IMR-90 (cell line): ENCODE data around the gene DUSP10. TPM values are rescaled to one million over a fixed set of nuclear protein-coding genes. Genes with fewer than 3 reads are reported as not detected.

Experiments
- ATAC-seq: fragments of 200-7000 bp; cut with Tn5 transposase; 2 replicates; pipeline ENCODE4 v1.9.1; 2020; ENCODE audit warnings: low read depth, mild to moderate bottlenecking, moderate library complexity
- BruUV-seq: library from RNA; stranded (reverse); fragments of 400-500 nt; replicated peaks from 2 replicates; lab custom pipeline; 2021; lab: Mats Ljungman, UMichigan
- CTCF ChIA-PET: fragments of 300-600 bp; formaldehyde crosslinking; extraction: SDS; loops from one replicate; lab custom pipeline; 2021; ENCODE audit warnings: antibody characterized with exemption; lab: Yijun Ruan, JAX
- POLR2A ChIA-PET: fragments of 300-600 bp; sonication (Branson Sonifier 250); formaldehyde crosslinking; loops from one replicate; lab custom pipeline; 2022; ENCODE audit warnings: antibody characterized with exemption; ENCODE audit not compliant: unreplicated experiment; lab: Charles Lee
- DNase-seq: peaks from one replicate; pipeline ENCODE4 v3.0.0; 2013
- H2AFZ ChIP-seq: replicated peaks from 2 replicates; pipeline ENCODE3; 2013; ENCODE audit warnings: low read length, mild to moderate bottlenecking; ENCODE audit not compliant: poor library complexity
- H2AK5ac ChIP-seq: 2 replicates; pipeline ENCODE4 v1.6.1; 2013; ENCODE audit warnings: low read depth, low read length, inconsistent platforms
- H2AK9ac ChIP-seq: replicated peaks from 2 replicates; pipeline ENCODE3; 2013; ENCODE audit warnings: mild to moderate bottlenecking, low read depth, low read length, moderate library complexity; ENCODE audit not compliant: poor library complexity
- H2BK120ac ChIP-seq: 2 replicates; pipeline ENCODE4 v1.6.1; 2013; ENCODE audit warnings: low read depth, low read length, inconsistent platforms
- H2BK15ac ChIP-seq: 3 replicates; pipeline ENCODE4 v1.6.1; 2013; ENCODE audit warnings: low read depth, low read length, inconsistent platforms
- H2BK20ac ChIP-seq: 2 replicates; pipeline ENCODE4 v1.6.1; 2013; ENCODE audit warnings: low read depth, mild to moderate bottlenecking, inconsistent platforms, low read length, moderate library complexity
- H2BK5ac ChIP-seq: 2 replicates; pipeline ENCODE4 v1.6.1; 2013; ENCODE audit warnings: mild to moderate bottlenecking, low read depth, low read length, inconsistent platforms; ENCODE audit not compliant: poor library complexity, severe bottlenecking
- H3K14ac ChIP-seq: replicated peaks from 2 replicates; pipeline ENCODE4 v1.6.1; 2013; ENCODE audit warnings: low read depth, low read length, inconsistent platforms
- H3K18ac ChIP-seq: 2 replicates; pipeline ENCODE4 v1.6.1; 2013; ENCODE audit warnings: low read depth, low read length, control low read depth
- H3K23ac ChIP-seq: 2 replicates; pipeline ENCODE4 v1.6.1; 2013; ENCODE audit warnings: low read depth, low read length, inconsistent platforms
- H3K27ac ChIP-seq: 2 replicates; pipeline ENCODE4 v1.5.1; 2013; ENCODE audit warnings: mild to moderate bottlenecking, control low read depth, low read length; ENCODE audit not compliant: insufficient read depth
- H3K27me3 ChIP-seq: 2 replicates; pipeline ENCODE4 v1.6.1; 2013; ENCODE audit warnings: low read length; ENCODE audit not compliant: control insufficient read depth, insufficient read depth
- H3K36me3 ChIP-seq: 2 replicates; pipeline ENCODE4 v1.6.1; 2013; ENCODE audit warnings: low read length, mixed read lengths; ENCODE audit not compliant: control insufficient read depth, insufficient read depth
- H3K4ac ChIP-seq: 2 replicates; pipeline ENCODE4 v1.6.1; 2013; ENCODE audit warnings: low read depth, low read length, inconsistent platforms
- H3K4me1 ChIP-seq: 2 replicates; pipeline ENCODE4 v1.6.1; 2013; ENCODE audit warnings: low read length, mixed read lengths; ENCODE audit not compliant: control insufficient read depth, insufficient read depth
- H3K4me2 ChIP-seq: 2 replicates; pipeline ENCODE4 v1.6.1; 2013; ENCODE audit warnings: low read depth, mild to moderate bottlenecking, control low read depth, low read length, moderate library complexity
- H3K4me3 ChIP-seq: 2 replicates; pipeline ENCODE4 v1.5.1; 2013; ENCODE audit warnings: low read depth, mild to moderate bottlenecking, control low read depth, low read length, moderate library complexity; ENCODE audit not compliant: insufficient read depth
- H3K56ac ChIP-seq: 2 replicates; pipeline ENCODE4 v1.6.1; 2013; ENCODE audit warnings: low read length, inconsistent platforms; ENCODE audit not compliant: insufficient read depth; ENCODE audit errors: extremely low read depth
- H3K79me1 ChIP-seq, 2 experiments: 2 replicates each; pipeline ENCODE4 v1.6.1; 2013; ENCODE audit warnings: low read length in 2 of 2, inconsistent platforms in 1 of 2, low read depth in 1 of 2
- H3K9ac ChIP-seq: 2 replicates; pipeline ENCODE4 v1.6.1; 2013; ENCODE audit warnings: low read depth, low read length, control low read depth
- H3K9me1 ChIP-seq: 2 replicates; pipeline ENCODE4 v1.6.1; 2013; ENCODE audit warnings: low read length, inconsistent platforms; ENCODE audit not compliant: insufficient read depth
- H3K9me3 ChIP-seq: 2 replicates; pipeline ENCODE4 v1.6.1; 2013; ENCODE audit warnings: low read length; ENCODE audit not compliant: control insufficient read depth, insufficient read depth
- H4K20me1 ChIP-seq: 2 replicates; pipeline ENCODE4 v1.6.1; 2013; ENCODE audit warnings: low read length, inconsistent platforms; ENCODE audit not compliant: insufficient read depth
- H4K5ac ChIP-seq: 2 replicates; pipeline ENCODE4 v1.6.1; 2013; ENCODE audit warnings: mild to moderate bottlenecking, low read depth, low read length, control low read depth
- H4K8ac ChIP-seq, 2 experiments: 2 replicates each; pipeline ENCODE4 v1.6.1; 2013; ENCODE audit warnings: low read depth in 2 of 2, low read length in 2 of 2, control low read depth in 1 of 2, inconsistent platforms in 1 of 2
- H4K91ac ChIP-seq: 2 replicates; pipeline ENCODE4 v1.6.1; 2013; ENCODE audit warnings: low read depth, low read length, inconsistent platforms; ENCODE audit not compliant: insufficient read depth
- CEBPB ChIP-seq: IDR thresholded peaks from 2 replicates; pipeline ENCODE4 v1.6.1; 2012; ENCODE audit warnings: low read depth, low read length, improper control_type of control experiment
- CHD1 ChIP-seq: IDR thresholded peaks from 2 replicates; pipeline ENCODE4 v1.6.1; 2012; ENCODE audit warnings: low read depth, low read length, improper control_type of control experiment
- FOS ChIP-seq: fragments of 150-350 bp; IDR thresholded peaks from 2 replicates; pipeline ENCODE4 v1.6.1; 2016; ENCODE audit warnings: low read depth, low read length
- MAFK ChIP-seq: IDR thresholded peaks from 2 replicates; pipeline ENCODE4 v1.6.1; 2012; ENCODE audit warnings: low read depth, low read length, improper control_type of control experiment
- MAZ ChIP-seq: IDR thresholded peaks from 2 replicates; pipeline ENCODE4 v1.6.1; 2012; ENCODE audit warnings: low read depth, mild to moderate bottlenecking, low read length, improper control_type of control experiment, moderate library complexity, borderline replicate concordance
- MXI1 ChIP-seq: IDR thresholded peaks from 2 replicates; pipeline ENCODE4 v1.6.1; 2012; ENCODE audit warnings: low read depth, mild to moderate bottlenecking, low read length, moderate library complexity, borderline replicate concordance
- NFE2L2 ChIP-seq: fragments of 150-350 bp; IDR thresholded peaks from 2 replicates; pipeline ENCODE4 v1.6.1; 2016; ENCODE audit warnings: low read depth, mild to moderate bottlenecking, low read length
- POLR2A ChIP-seq: IDR thresholded peaks from 2 replicates; pipeline ENCODE4 v1.6.1; 2012; ENCODE audit warnings: mild to moderate bottlenecking, low read depth, low read length
- RAD21 ChIP-seq: IDR thresholded peaks from 2 replicates; pipeline ENCODE4 v1.6.1; 2012; ENCODE audit warnings: low read length, improper control_type of control experiment
- WGBS, 2 experiments: methylation state at CpG; one replicate each; pipeline versions ENCODE4 v1.1.5 to v1.1.7; 2013; ENCODE audit warnings: missing lambda C conversion rate in 2 of 2; ENCODE audit not compliant: insufficient read length in 1 of 2; ENCODE audit errors: extremely low coverage in 2 of 2; 5-methylcytosine and 5-hydroxymethylcytosine counted together
- dilution Hi-C: fragments of 300-500 bp; cut with HindIII; formaldehyde crosslinking; loops from one replicate; pipeline ENCODE4 v1.14.3; 2018; ENCODE audit warnings: low sequenced_read_pairs; ENCODE audit not compliant: unreplicated experiment
- in situ Hi-C: fragments of 300-500 bp; cut with MboI; formaldehyde crosslinking; loops from 3 replicates; pipeline ENCODE4 v1.14.3; 2019; ENCODE audit warnings: low sequenced_read_pairs, inconsistent platforms, mixed read lengths
- intact Hi-C: fragments of 100-400 bp; cut with micrococcal nuclease; formaldehyde crosslinking; loops from 2 replicates; pipeline ENCODE4 v1.10.0; 2022
- polyA plus RNA-seq, 3 experiments: library from polyadenylated mRNA; depleted of rRNA; stranded (reverse); fragments of >200 nt; gene quantifications; 2 replicates each; pipeline ENCODE4 v1.2.3, GENCODE V29; 2012; ENCODE audit warnings: low replicate concordance in 1 of 3
- total RNA-seq: library from RNA; depleted of rRNA; stranded (reverse); fragments of >200 nt; gene quantifications from 2 replicates; pipeline ENCODE4 v1.2.3, GENCODE V29; 2012
- TF ChIP-seq, protein P1 (sequence below): fragments of 150-350 bp; IDR thresholded peaks from 2 replicates; pipeline ENCODE4 v1.6.1; 2017; ENCODE audit warnings: mild to moderate bottlenecking, antibody characterized with exemption, low read length, low read depth
- TF ChIP-seq, protein P2 (sequence below): conservative IDR thresholded peaks from 2 replicates; pipeline ENCODE4 v1.5.1; 2012; ENCODE audit warnings: mild to moderate bottlenecking, low read depth, low read length, improper control_type of control experiment

The DUSP10 gene
- total and polyA plus RNA-seq, 2 of the 4 experiments (the other 2 are of a cell fraction), result 41.7 to 59.1 TPM

DNA sequence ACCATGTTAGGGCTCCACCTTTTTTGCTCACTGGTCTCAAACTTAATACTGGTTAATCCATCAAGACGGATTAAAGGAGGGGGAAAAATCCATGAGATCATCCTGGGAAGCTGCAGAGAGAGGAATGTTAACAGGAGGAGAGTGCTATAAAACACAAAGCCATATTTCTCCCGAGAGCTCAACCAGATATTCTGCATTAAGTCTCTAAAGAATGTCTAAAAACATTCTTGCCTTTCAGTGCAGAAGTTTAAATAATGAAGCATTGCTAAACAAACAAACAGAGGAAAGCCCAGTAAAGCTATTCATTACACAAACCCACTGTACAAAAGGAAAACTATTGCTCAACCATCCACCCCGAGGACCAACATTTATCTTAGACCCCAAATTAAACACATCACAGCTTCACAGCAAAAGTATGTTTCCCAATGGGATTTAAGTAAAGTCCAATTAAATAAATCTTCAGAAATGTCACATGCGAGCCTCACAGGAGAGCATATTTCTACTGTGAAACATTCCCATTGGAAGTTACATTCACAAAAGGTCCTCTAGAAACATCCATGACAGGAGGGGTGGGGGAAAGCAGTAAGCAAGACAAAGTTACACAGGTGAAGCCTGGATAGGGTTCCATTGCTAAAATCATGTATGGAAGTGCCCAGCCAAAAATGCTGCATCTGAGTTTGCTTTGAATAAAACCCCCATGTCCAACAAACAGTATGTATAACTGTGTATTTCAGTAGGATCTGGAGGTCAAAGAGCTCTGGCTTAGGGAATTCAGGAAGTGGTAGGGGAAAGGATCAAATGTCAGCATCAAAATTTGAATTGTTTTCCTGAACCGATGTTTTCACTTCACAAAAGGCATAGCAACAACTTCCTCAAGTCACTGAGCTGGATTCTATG is 23.3 kb downstream of the DUSP10 start (continued):
- TF ChIP-seq, protein P1, sequence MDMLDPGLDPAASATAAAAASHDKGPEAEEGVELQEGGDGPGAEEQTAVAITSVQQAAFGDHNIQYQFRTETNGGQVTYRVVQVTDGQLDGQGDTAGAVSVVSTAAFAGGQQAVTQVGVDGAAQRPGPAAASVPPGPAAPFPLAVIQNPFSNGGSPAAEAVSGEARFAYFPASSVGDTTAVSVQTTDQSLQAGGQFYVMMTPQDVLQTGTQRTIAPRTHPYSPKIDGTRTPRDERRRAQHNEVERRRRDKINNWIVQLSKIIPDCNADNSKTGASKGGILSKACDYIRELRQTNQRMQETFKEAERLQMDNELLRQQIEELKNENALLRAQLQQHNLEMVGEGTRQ, result no peak
- TF ChIP-seq POLR2A (no peak), MXI1 (no peak)

DNA sequence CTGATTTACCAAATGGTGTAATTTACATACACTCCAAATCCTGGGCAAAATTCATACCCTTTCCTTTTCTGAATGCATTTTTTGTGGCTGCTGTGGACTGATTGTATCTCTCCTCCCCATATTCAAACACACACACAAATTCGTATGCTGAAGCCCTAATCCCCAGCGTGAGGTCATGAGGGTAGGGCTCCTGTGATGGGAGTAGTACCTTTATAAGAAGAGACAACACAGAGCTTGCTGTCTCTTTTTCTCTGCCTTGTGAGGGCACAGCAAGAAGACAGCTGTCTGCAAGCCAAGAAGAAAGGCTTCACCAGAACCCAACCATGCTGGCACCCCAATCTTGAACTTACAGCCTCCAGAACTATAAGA is 24.4 kb downstream of the DUSP10 start:
- Histone ChIP-seq H3K4ac (peak overlapping the region; percentile 79), H3K56ac (peak overlapping the region; percentile 13; the same call in 1 of the 2 replicates), H3K79me1 (peaks cover 31 to 74% of the 10 kb centered on the region in 2 experiments), H2AK9ac (no peak overlapping the region), H3K23ac (peak overlapping the region; percentile 62; the same call in 1 of the 2 replicates), H3K9me3 (no peaks in the 10 kb centered on the region), H2AK5ac (peak overlapping the region; percentile 82), H2BK15ac (peak overlapping the region; percentile 84; the same call in 2 of the 3 replicates), H4K20me1 (peaks cover 16% of the 10 kb centered on the region), H3K9ac (peak overlapping the region; percentile 40; the same call in 1 of the 2 replicates), H3K4me3 (no peak overlapping the region), H2AFZ (no peak overlapping the region), H3K27ac (peak overlapping the region; percentile 97), H2BK5ac (peak overlapping the region; percentile 98), H3K4me2 (no peak overlapping the region), H3K27me3 (no peaks in the 10 kb centered on the region), H3K4me1 (peaks cover 60% of the 10 kb centered on the region), H2BK20ac (peak overlapping the region; percentile 90), H4K91ac (peak overlapping the region; percentile 61), H4K5ac (peak overlapping the region; percentile 77), H3K14ac (peak overlapping the region; percentile 53), H4K8ac (peak overlapping the region; percentile 61 to 76; a peak in 3 of 4 replicates), H3K9me1 (peaks cover 41% of the 10 kb centered on the region), H3K18ac (peak overlapping the region; percentile 88), H3K36me3 (peaks cover 24% of the 10 kb centered on the region), H2BK120ac (peak overlapping the region; percentile 94)
- WGBS, 2 experiments, result no CpG with 5 or more reads among the region's 2 CpGs
- no peak for DNase-seq
- dilution Hi-C loops, result no loop called here
- intact Hi-C loops, result loop anchor here (5.0 kb wide), 4 partner anchors 175 to 840 kb away; partner anchors contain the start of gene HLX
- CTCF ChIA-PET, result no interaction called here
- ATAC-seq, result no peak
- POLR2A ChIA-PET, result interaction anchor here (0.7 kb wide), 1 partner anchor 18 kb away, joined by 3 read pairs; no protein-coding TSS in a partner anchor
- in situ Hi-C loops, result no loop called here
- no TSS peak for BruUV-seq
- TF ChIP-seq MAFK (no peak), MXI1 (no peak), MAZ (no peak), FOS (no peak), CHD1 (no peak), CEBPB (no peak), NFE2L2 (no peak), RAD21 (no peak)
- TF ChIP-seq, protein P1, result no peak
- TF ChIP-seq, protein P2, sequence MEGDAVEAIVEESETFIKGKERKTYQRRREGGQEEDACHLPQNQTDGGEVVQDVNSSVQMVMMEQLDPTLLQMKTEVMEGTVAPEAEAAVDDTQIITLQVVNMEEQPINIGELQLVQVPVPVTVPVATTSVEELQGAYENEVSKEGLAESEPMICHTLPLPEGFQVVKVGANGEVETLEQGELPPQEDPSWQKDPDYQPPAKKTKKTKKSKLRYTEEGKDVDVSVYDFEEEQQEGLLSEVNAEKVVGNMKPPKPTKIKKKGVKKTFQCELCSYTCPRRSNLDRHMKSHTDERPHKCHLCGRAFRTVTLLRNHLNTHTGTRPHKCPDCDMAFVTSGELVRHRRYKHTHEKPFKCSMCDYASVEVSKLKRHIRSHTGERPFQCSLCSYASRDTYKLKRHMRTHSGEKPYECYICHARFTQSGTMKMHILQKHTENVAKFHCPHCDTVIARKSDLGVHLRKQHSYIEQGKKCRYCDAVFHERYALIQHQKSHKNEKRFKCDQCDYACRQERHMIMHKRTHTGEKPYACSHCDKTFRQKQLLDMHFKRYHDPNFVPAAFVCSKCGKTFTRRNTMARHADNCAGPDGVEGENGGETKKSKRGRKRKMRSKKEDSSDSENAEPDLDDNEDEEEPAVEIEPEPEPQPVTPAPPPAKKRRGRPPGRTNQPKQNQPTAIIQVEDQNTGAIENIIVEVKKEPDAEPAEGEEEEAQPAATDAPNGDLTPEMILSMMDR, result no peak
